SK-N-MC (cell line): Measurements from ENCODE around the gene TNNT2.

ENCODE experiments used
- EZH2 ChIP-seq: fragments of 200-600 bp; sonication (generic); IDR thresholded peaks from one replicate; pipeline ENCODE4 v1.6.1; 2017; ENCODE audit warnings: antibody characterized with exemption
- FOXP2 ChIP-seq: optimal IDR thresholded peaks from 2 replicates; pipeline ENCODE3; 2011; ENCODE audit warnings: mild to moderate bottlenecking, moderate library complexity; ENCODE audit not compliant: insufficient read depth; ENCODE audit errors: extremely low read length, control extremely low read depth
- POLR2AphosphoS5 ChIP-seq: IDR thresholded peaks from 2 replicates; pipeline ENCODE4 v1.6.1; 2012; ENCODE audit warnings: mild to moderate bottlenecking, low read depth, low read length, borderline replicate concordance

DNA sequence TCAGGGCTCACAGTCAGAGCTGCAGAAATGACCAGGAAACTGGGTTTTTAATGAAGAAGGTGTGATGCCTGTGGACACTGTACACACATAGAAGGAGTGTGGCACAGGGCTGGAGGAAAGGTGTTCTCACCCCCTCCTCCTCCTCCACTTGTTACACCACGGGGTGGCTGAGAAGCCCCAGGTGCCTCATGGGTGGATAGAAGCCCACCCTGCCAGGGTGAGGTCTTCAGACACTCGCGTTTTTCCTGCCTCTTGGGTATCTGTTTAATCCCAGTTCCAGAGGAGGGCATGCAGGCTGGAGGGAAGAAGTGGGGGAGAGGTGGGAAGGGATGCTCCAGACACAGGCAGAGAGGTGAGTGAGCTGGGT lies 31.3 kb upstream of the TNNT2 start:
- TF ChIP-seq POLR2AphosphoS5 (no peak), EZH2 (no peak), FOXP2 (no peak)
